Measurements from ENCODE around the gene MAP7.

The MAP7 gene

DNA sequence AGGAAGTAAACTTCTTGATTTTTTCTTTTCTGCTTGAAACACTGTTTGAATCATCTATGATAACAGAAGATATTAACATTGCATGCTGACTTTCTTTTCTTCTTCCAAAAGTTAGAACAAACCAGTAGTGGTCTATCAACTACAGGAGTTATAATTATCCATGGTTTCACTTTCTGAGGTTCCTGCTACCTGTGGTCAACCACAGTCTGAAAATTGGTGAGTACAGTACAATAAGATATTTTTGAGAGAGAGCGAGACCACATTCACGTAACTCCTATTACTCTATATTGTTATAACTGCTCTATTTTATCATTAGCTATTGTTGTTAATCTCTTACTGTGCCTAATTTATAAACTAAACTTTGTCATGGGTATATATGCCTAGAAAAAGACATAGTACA, 86.1 kb downstream of the MAP7 start:
- Histone ChIP-seq H3K36me3 (ENCODE audit: control insufficient read depth, low read length) (no peaks in the 10 kb centered on the region), H3K27me3 (ENCODE audit: control insufficient read depth, low read length) (peaks cover 3% of the 10 kb centered on the region), H3F3A (ENCODE audit: control insufficient read depth, insufficient read depth) (no peaks in the 10 kb centered on the region), H3K79me2 (ENCODE audit: control insufficient read depth, low read length) (no peaks in the 10 kb centered on the region), H3K9me2 (replicated peaks; ENCODE audit: control insufficient read depth, low read length) (no peaks in the 10 kb centered on the region), H3K27ac (ENCODE audit: low read depth, low read length) (no peak overlapping the region), H3K4me1 (ENCODE audit: control insufficient read depth, low read length) (no peaks in the 10 kb centered on the region), H3K4me2 (ENCODE audit: low read length) (no peak overlapping the region), H3K9me3 (ENCODE audit: control insufficient read depth, insufficient read depth, low read length) (no peaks in the 10 kb centered on the region), H4K20me1 (ENCODE audit: control insufficient read depth, insufficient read depth, low read depth, low read length) (no peaks in the 10 kb centered on the region), H3K4me3 (ENCODE audit: low read length) (no peak overlapping the region)
- no peak for TF ChIP-seq EZH2phosphoT487 (IDR thresholded peaks at IDR 0.05; ENCODE audit: borderline replicate concordance, low read length)
- TF ChIP-seq, protein P1, sequence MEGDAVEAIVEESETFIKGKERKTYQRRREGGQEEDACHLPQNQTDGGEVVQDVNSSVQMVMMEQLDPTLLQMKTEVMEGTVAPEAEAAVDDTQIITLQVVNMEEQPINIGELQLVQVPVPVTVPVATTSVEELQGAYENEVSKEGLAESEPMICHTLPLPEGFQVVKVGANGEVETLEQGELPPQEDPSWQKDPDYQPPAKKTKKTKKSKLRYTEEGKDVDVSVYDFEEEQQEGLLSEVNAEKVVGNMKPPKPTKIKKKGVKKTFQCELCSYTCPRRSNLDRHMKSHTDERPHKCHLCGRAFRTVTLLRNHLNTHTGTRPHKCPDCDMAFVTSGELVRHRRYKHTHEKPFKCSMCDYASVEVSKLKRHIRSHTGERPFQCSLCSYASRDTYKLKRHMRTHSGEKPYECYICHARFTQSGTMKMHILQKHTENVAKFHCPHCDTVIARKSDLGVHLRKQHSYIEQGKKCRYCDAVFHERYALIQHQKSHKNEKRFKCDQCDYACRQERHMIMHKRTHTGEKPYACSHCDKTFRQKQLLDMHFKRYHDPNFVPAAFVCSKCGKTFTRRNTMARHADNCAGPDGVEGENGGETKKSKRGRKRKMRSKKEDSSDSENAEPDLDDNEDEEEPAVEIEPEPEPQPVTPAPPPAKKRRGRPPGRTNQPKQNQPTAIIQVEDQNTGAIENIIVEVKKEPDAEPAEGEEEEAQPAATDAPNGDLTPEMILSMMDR (IDR thresholded peaks at IDR 0.05; ENCODE audit: low read depth, low read length, poor library complexity, severe bottlenecking), result no peak

DNA sequence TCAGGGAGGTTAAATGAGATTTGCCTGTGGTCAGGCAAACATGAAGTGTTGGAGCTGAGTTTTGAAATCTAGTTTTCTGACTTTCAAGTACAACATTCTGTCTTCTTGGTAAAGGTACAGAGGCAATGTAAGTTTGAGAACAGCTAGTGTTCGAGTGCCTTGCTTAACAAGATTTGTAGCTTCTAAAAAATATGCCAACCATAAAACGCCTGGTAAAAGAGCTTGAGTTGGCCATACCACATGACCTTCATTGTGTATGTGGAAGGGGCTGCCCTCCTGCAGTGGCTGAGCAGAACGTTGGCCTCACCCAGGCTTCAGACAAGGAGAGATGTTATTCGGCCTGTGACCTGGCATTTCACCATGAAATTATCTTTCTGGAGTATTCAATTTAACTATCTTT, 86.5 kb downstream of the MAP7 start:
- Histone ChIP-seq H3K27ac (ENCODE audit: low read depth, low read length) (no peak overlapping the region), H4K20me1 (ENCODE audit: control insufficient read depth, insufficient read depth, low read depth, low read length) (no peaks in the 10 kb centered on the region), H3F3A (ENCODE audit: control insufficient read depth, insufficient read depth) (no peaks in the 10 kb centered on the region), H3K4me1 (ENCODE audit: control insufficient read depth, low read length) (no peaks in the 10 kb centered on the region), H3K27me3 (ENCODE audit: control insufficient read depth, low read length) (peaks cover 3% of the 10 kb centered on the region), H3K79me2 (ENCODE audit: control insufficient read depth, low read length) (no peaks in the 10 kb centered on the region), H3K4me2 (ENCODE audit: low read length) (no peak overlapping the region), H3K4me3 (ENCODE audit: low read length) (no peak overlapping the region), H3K36me3 (ENCODE audit: control insufficient read depth, low read length) (no peaks in the 10 kb centered on the region), H3K9me2 (replicated peaks; ENCODE audit: control insufficient read depth, low read length) (no peaks in the 10 kb centered on the region), H3K9me3 (ENCODE audit: control insufficient read depth, insufficient read depth, low read length) (no peaks in the 10 kb centered on the region)
- no peak for TF ChIP-seq EZH2phosphoT487 (IDR thresholded peaks at IDR 0.05; ENCODE audit: borderline replicate concordance, low read length)
- TF ChIP-seq, protein P1 (IDR thresholded peaks at IDR 0.05; ENCODE audit: low read depth, low read length, poor library complexity, severe bottlenecking), result no peak

DNA sequence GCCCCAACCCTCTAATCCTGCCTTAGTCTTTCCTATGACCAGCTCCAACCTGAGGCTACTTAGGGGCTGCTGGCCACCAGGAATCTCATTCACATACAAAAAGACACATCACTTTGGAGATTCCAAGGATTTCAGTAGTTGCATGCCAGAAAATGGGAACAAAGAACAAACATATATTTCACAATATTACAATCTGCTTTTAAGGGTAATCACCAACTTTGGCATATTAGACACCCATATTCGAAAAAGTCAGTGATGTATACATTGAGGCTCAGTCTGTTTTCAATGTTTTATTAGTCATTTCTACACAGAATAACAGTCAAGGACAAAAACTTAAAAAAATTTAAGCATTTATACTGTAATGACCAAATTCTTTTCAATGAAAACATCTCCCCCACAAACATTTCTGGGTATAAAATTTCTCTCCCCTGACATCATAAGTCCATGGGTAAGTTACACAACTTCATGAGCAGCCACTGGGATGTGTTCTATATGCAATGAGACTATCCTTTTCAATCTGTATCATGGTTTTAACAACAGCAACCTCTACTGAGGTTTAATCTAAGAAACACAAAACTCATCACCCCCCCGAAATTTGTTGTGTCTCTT, 103.5 kb downstream of the MAP7 start:
- Histone ChIP-seq H3K27me3 (ENCODE audit: control insufficient read depth, low read length) (no peaks in the 10 kb centered on the region), H3K9me3 (ENCODE audit: control insufficient read depth, insufficient read depth, low read length) (no peaks in the 10 kb centered on the region), H3K4me1 (ENCODE audit: control insufficient read depth, low read length) (no peaks in the 10 kb centered on the region), H3K27ac (ENCODE audit: low read depth, low read length) (no peak overlapping the region), H3K4me2 (ENCODE audit: low read length) (no peak overlapping the region), H3K36me3 (ENCODE audit: control insufficient read depth, low read length) (no peaks in the 10 kb centered on the region), H3F3A (ENCODE audit: control insufficient read depth, insufficient read depth) (no peaks in the 10 kb centered on the region), H3K4me3 (ENCODE audit: low read length) (no peak overlapping the region), H3K9me2 (replicated peaks; ENCODE audit: control insufficient read depth, low read length) (no peaks in the 10 kb centered on the region), H3K79me2 (ENCODE audit: control insufficient read depth, low read length) (no peaks in the 10 kb centered on the region), H4K20me1 (ENCODE audit: control insufficient read depth, insufficient read depth, low read depth, low read length) (no peaks in the 10 kb centered on the region)
- no peak for TF ChIP-seq EZH2phosphoT487 (IDR thresholded peaks at IDR 0.05; ENCODE audit: borderline replicate concordance, low read length)
- TF ChIP-seq, protein P1 (IDR thresholded peaks at IDR 0.05; ENCODE audit: low read depth, low read length, poor library complexity, severe bottlenecking), result no peak

All from DOHH2 (cell line).